Fibroblast of pulmonary artery (primary cell): ENCODE results near the gene CENPB.

Experiments
- DNase-seq: peaks from one replicate; pipeline ENCODE4 v3.0.0-alpha.2; 2010; ENCODE audit warnings: low read depth
- H3K4me3 ChIP-seq: replicated peaks from 2 replicates; pipeline ENCODE4 v1.5.1; 2011; ENCODE audit warnings: low read depth, mild to moderate bottlenecking, control low read depth, low read length, moderate library complexity
- TF ChIP-seq, protein P1 (sequence below): IDR thresholded peaks from 2 replicates; pipeline ENCODE4 v1.5.1; 2011; ENCODE audit warnings: mild to moderate bottlenecking, control low read depth, low read length, inconsistent platforms; ENCODE audit errors: missing control alignments

Gene CENPB

GRCh38 chr20:3808544-3808943 is 22.0 kb upstream of the CENPB start:
- no peak overlapping the region for H3K4me3 ChIP-seq
- TF ChIP-seq, protein P1, sequence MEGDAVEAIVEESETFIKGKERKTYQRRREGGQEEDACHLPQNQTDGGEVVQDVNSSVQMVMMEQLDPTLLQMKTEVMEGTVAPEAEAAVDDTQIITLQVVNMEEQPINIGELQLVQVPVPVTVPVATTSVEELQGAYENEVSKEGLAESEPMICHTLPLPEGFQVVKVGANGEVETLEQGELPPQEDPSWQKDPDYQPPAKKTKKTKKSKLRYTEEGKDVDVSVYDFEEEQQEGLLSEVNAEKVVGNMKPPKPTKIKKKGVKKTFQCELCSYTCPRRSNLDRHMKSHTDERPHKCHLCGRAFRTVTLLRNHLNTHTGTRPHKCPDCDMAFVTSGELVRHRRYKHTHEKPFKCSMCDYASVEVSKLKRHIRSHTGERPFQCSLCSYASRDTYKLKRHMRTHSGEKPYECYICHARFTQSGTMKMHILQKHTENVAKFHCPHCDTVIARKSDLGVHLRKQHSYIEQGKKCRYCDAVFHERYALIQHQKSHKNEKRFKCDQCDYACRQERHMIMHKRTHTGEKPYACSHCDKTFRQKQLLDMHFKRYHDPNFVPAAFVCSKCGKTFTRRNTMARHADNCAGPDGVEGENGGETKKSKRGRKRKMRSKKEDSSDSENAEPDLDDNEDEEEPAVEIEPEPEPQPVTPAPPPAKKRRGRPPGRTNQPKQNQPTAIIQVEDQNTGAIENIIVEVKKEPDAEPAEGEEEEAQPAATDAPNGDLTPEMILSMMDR, result no peak
- no peak for DNase-seq

- TF ChIP-seq, protein P1, result no peak
- H3K4me3 ChIP-seq, result no peak overlapping the region
- no peak for DNase-seq
These were observed 18.2 kb upstream of the CENPB start for GRCh38 chr20:3804781-3805180.

GRCh38 chr20:3804254-3804751 is 17.8 kb upstream of the CENPB start:
- TF ChIP-seq, protein P1, result no peak
- no peak for DNase-seq
- no peak overlapping the region for H3K4me3 ChIP-seq

DNA sequence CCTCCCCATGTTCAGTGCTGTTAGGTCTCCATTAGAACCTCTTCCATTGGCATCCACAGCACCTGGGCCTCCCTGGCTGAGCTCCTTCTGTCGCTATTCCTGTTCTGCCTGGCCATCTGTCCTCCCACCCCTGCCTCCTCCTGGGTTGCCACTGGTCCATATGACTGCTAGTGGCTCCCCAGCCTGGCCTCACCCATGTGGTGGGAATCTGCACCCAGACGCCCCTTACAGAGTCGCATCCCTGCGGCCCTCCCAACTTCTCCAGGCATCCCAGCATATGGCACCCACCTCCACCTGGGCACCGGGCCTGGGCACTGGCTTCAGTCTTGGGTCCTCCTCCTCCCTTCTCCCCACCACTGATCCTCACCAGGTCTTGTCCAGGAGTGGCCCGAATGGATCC is 17.3 kb upstream of the CENPB start:
- no peak overlapping the region for H3K4me3 ChIP-seq
- TF ChIP-seq, protein P1, result no peak
- no peak for DNase-seq

DNA sequence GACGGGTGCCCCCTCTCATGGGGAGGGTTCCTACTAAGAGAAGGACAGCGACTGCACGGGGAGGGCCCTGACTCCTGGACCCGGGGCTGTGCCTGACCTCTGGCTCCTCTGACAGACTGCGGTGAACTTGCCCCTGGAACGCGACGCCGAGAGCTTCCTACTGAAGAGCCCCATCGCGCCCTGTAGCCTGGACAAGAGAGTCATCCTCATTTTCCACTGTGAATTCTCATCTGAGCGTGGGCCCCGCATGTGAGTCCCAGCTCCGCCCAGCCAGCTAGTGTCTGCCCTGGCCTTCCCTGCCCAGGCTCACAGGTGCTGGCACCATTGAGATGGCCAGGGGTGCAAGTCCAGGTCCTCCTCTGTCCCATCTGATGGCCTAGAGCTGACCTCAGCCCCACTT is 16.7 kb upstream of the CENPB start:
- no peak for DNase-seq
- no peak overlapping the region for H3K4me3 ChIP-seq
- TF ChIP-seq, protein P1, result no peak

DNA sequence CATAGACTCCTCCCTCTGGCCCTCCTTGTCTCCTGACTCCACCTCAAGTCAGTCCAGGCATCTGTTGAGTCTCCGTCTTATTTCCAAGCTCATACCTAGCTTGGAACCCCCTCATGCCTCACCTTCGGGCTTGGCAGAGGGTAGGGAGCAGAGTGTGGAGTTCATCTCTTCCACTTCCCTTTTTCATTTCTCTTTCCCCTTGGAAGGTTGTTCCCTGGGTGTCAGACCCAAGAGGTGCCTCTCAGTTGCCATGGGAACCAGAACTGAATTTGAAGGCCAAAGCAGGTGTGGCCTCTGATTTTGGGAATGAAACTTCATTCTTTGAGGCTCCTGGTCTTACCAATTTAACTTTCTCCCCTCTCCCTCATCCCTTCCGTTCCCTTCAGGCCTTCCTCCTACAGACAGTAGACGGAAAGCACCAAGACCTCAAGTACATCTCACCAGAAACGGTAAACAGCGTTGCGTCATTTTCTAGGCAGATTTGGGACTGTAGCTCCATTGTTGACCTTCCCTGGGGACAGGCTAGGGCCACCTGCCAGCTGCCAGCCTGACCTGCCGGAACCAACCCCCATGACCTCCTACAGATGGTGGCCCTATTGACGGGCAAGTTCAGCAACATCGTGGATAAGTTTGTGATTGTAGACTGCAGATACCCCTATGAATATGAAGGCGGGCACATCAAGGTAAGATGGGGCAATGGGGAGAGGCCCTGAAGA is 16.1 kb upstream of the CENPB start:
- no peak overlapping the region for H3K4me3 ChIP-seq
- TF ChIP-seq, protein P1, result no peak
- no peak for DNase-seq

GRCh38 chr20:3801846-3802245 is 15.3 kb upstream of the CENPB start:
- TF ChIP-seq, protein P1, result no peak
- H3K4me3 ChIP-seq, result no peak overlapping the region
- DNase-seq, result no peak
